OCI-LY1 (cell line): Measurements from ENCODE around the gene FBF1.

Experiments
- H2AFZ ChIP-seq: fragments of 200-600 bp; sonication (generic), shearing (Covaris generic); 2 replicates; pipeline ENCODE4 v1.6.0; 2014; ENCODE audit warnings: antibody characterized with exemption, mild to moderate bottlenecking, low read length
- H3F3A ChIP-seq: fragments of 200-600 bp; sonication (generic), shearing (Covaris generic); 2 replicates; pipeline ENCODE4 v1.6.0; 2014; ENCODE audit warnings: mild to moderate bottlenecking, antibody characterized with exemption, low read length, moderate library complexity; ENCODE audit not compliant: insufficient read depth
- H3K27ac ChIP-seq: fragments of 200-600 bp; sonication (generic); 2 replicates; pipeline ENCODE4 v1.5.1; 2014; ENCODE audit warnings: low read length, mixed run types, mild to moderate bottlenecking, low read depth; ENCODE audit not compliant: poor library complexity, severe bottlenecking
- H3K27me3 ChIP-seq: fragments of 200-600 bp; sonication (generic); 2 replicates; pipeline ENCODE4 v1.6.0; 2014; ENCODE audit warnings: antibody characterized with exemption, mild to moderate bottlenecking, low read length, moderate library complexity; ENCODE audit not compliant: insufficient read depth
- H3K36me3 ChIP-seq: fragments of 200-600 bp; sonication (generic); 2 replicates; pipeline ENCODE4 v1.6.1; 2014; ENCODE audit warnings: mild to moderate bottlenecking, antibody characterized with exemption, low read length, moderate library complexity, mixed read lengths; ENCODE audit not compliant: insufficient read depth
- H3K4me1 ChIP-seq: fragments of 200-600 bp; sonication (generic); 2 replicates; pipeline ENCODE4 v1.5.1; 2014; ENCODE audit warnings: mild to moderate bottlenecking, low read length, moderate library complexity; ENCODE audit not compliant: insufficient read depth, severe bottlenecking
- H3K4me2 ChIP-seq: fragments of 200-600 bp; sonication (generic), shearing (Covaris generic); 2 replicates; pipeline ENCODE4 v1.6.1; 2014; ENCODE audit warnings: low read length
- H3K4me3 ChIP-seq: fragments of 200-600 bp; sonication (generic); 2 replicates; pipeline ENCODE4 v1.5.1; 2014; ENCODE audit warnings: low read length, low read depth, mild to moderate bottlenecking, mixed read lengths; ENCODE audit not compliant: poor library complexity, severe bottlenecking
- H3K79me2 ChIP-seq: fragments of 200-600 bp; shearing (Covaris generic); 2 replicates; pipeline ENCODE4 v1.6.1; 2016; ENCODE audit warnings: mixed run types, low read length, mixed read lengths; ENCODE audit not compliant: insufficient read depth
- H3K9ac ChIP-seq: fragments of 200-600 bp; sonication (generic), shearing (Covaris generic); 2 replicates; pipeline ENCODE4 v1.6.1; 2014; ENCODE audit warnings: mild to moderate bottlenecking, low read length, mixed read lengths
- H3K9me2 ChIP-seq: fragments of 200-600 bp; sonication (generic), shearing (Covaris generic); 2 replicates; pipeline ENCODE4 v1.6.1; 2014; ENCODE audit warnings: low read depth, mild to moderate bottlenecking, low read length, mixed read lengths
- H3K9me3 ChIP-seq: fragments of 200-600 bp; shearing (Covaris generic); 2 replicates; pipeline ENCODE4 v1.6.1; 2014; ENCODE audit warnings: low read length, mixed read lengths
- H4K20me1 ChIP-seq: fragments of 200-600 bp; sonication (generic), shearing (Covaris generic); 2 replicates; pipeline ENCODE4 v1.6.0; 2016; ENCODE audit warnings: mild to moderate bottlenecking, low read length; ENCODE audit not compliant: insufficient read depth
- CTCF ChIP-seq: fragments of 200-600 bp; sonication (generic), shearing (Covaris generic); IDR thresholded peaks from 2 replicates; pipeline ENCODE4 v1.5.1; 2017; ENCODE audit warnings: mild to moderate bottlenecking, antibody characterized with exemption, low read length, moderate library complexity, mixed read lengths
- EZH2 ChIP-seq: fragments of 200-600 bp; sonication (generic), shearing (Covaris generic); IDR thresholded peaks from 2 replicates; pipeline ENCODE4 v1.8.0; 2017; ENCODE audit warnings: borderline replicate concordance, mixed run types, mild to moderate bottlenecking, antibody characterized with exemption, low read length, moderate library complexity, mixed read lengths

The FBF1 gene

GRCh38 chr17:75910699-75911098, 30.1 kb downstream of the FBF1 start:
- Histone ChIP-seq H4K20me1 (no peaks in the 10 kb centered on the region), H3K4me3 (peak overlapping the region; percentile 33), H3K4me2 (peak overlapping the region; percentile 56; the same call in 1 of the 2 replicates), H3F3A (0 out of 2 replicates have a peak, but pooled peaks cover 8% of the 10 kb centered on the region), H3K36me3 (peaks cover 6% of the 10 kb centered on the region), H3K79me2 (no peaks in the 10 kb centered on the region), H3K9ac (peak overlapping the region; percentile 47; the same call in 1 of the 2 replicates), H3K27ac (peak overlapping the region; percentile 96), H2AFZ (no peak overlapping the region), H3K9me2 (no peaks in the 10 kb centered on the region), H3K27me3 (no peaks in the 10 kb centered on the region), H3K4me1 (peaks cover 58% of the 10 kb centered on the region), H3K9me3 (no peaks in the 10 kb centered on the region)
- TF ChIP-seq EZH2 (no peak), CTCF (no peak)

- Histone ChIP-seq H3K4me3 (peak overlapping the region; percentile 33), H3K36me3 (peaks cover 6% of the 10 kb centered on the region), H3F3A (0 out of 2 replicates have a peak, but pooled peaks cover 8% of the 10 kb centered on the region), H3K9ac (peak overlapping the region; percentile 47; the same call in 1 of the 2 replicates), H3K27ac (peak overlapping the region; percentile 96), H4K20me1 (no peaks in the 10 kb centered on the region), H3K9me3 (no peaks in the 10 kb centered on the region), H3K4me1 (peaks cover 61% of the 10 kb centered on the region), H3K27me3 (no peaks in the 10 kb centered on the region), H2AFZ (no peak overlapping the region), H3K4me2 (peak overlapping the region; percentile 56), H3K9me2 (no peaks in the 10 kb centered on the region), H3K79me2 (no peaks in the 10 kb centered on the region)
- TF ChIP-seq EZH2 (no peak), CTCF (no peak)
Measured at GRCh38 chr17:75909812-75910274, 31.0 kb downstream of the FBF1 start.

GRCh38 chr17:75909051-75909811, 31.6 kb downstream of the FBF1 start:
- Histone ChIP-seq H2AFZ (no peak overlapping the region), H3K9me3 (no peaks in the 10 kb centered on the region), H3K4me2 (peak overlapping the region; percentile 56), H3K4me3 (peak overlapping the region; percentile 33), H3K79me2 (peaks cover under 1% of the 10 kb centered on the region; the same call in 1 of the 2 replicates), H3K36me3 (peaks cover 6% of the 10 kb centered on the region), H3K27ac (peak overlapping the region; percentile 96), H3F3A (0 out of 2 replicates have a peak, but pooled peaks cover 8% of the 10 kb centered on the region), H4K20me1 (no peaks in the 10 kb centered on the region), H3K9me2 (no peaks in the 10 kb centered on the region), H3K9ac (peak overlapping the region; percentile 29; the same call in 1 of the 2 replicates), H3K4me1 (peaks cover 62% of the 10 kb centered on the region), H3K27me3 (no peaks in the 10 kb centered on the region)
- TF ChIP-seq EZH2 (no peak), CTCF (no peak)
